ENCODE measurements around the gene SLC5A2. TPM values are rescaled to one million over a fixed set of nuclear protein-coding genes. Genes with fewer than 3 reads are reported as not detected.

SLC5A2 gene
- polyA plus RNA-seq, 3 donors: 0.04 TPM; not detected in 2

DNA sequence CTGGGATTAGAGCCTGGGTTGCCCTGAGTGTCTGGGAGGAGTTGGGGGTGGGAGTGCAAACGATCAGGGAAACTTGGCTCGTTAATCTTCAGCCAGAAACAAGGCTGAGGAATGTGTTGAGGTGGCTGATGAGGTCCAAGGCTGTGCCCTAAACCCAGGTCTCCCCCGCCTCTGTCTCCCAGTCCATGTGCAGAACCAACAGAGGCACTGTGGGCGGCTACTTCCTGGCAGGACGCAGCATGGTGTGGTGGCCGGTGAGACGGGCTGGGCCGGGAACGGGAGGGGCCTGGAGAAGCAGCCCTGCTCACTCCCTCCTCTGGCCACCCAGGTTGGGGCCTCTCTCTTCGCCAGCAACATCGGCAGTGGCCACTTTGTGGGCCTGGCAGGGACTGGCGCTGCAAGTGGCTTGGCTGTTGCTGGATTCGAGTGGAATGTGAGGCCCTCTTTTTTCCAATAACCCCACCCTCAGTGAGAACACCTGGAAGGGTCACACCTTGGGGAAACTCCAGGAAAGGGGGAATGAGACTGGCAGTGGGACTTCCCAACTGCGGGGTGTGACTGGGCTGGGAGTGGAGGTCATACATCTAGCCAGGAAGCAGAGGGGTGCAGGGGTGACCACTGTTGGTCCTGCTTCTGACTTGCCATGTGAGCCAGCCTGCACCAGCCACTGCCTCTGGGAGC, 1.7 kb downstream of the SLC5A2 start:
- Histone ChIP-seq H3K4me2 (replicated peaks; ENCODE audit: extremely low read depth, low read length, poor library complexity, severe bottlenecking) (no peak overlapping the region), H3K27me3 (ENCODE audit: control insufficient read depth in 2 of 2, insufficient read depth in 2 of 2, low read length in 2 of 2) (peaks cover 0 to 27% of the 10 kb centered on the region in 2 donors), H4K20me1 (ENCODE audit: insufficient read depth, low read length) (no peaks in the 10 kb centered on the region), H2AFZ (ENCODE audit: insufficient read depth, low read depth, low read length, poor library complexity, severe bottlenecking) (no peak overlapping the region), H3K4me3 (replicated peaks in 1 of 3; ENCODE audit: low read depth in 2 of 3, low read length in 3 of 3) (no peak overlapping the region), H3K79me2 (ENCODE audit: insufficient read depth, low read length) (no peaks in the 10 kb centered on the region), H3K9ac (ENCODE audit: insufficient read depth, low read length, poor library complexity, severe bottlenecking) (no peak overlapping the region), H3K4me1 (ENCODE audit: control insufficient read depth in 1 of 2, insufficient read depth in 2 of 2, low read length in 2 of 2) (peaks cover 15 to 25% of the 10 kb centered on the region in 2 donors), H3K27ac (ENCODE audit: low read depth in 1 of 2, low read length in 2 of 2) (no peak overlapping the region), H3K9me3 (replicated peaks in 1 of 2; ENCODE audit: control insufficient read depth in 1 of 2, insufficient read depth in 1 of 2, low read length in 2 of 2) (no peaks in the 10 kb centered on the region), H3K36me3 (replicated peaks in 1 of 2; ENCODE audit: control insufficient read depth in 1 of 2, insufficient read depth in 2 of 2, low read length in 2 of 2) (no peaks in the 10 kb centered on the region)
- intact Hi-C loops (cut with micrococcal nuclease): no loop called here
- peaks cover 0 to 2% of the 10 kb centered on the region in 2 donors for H3K36me3 Mint-ChIP-seq
- peaks cover 5 to 43% (median 33%) of the 10 kb centered on the region in 3 donors for H3K27me3 Mint-ChIP-seq (ENCODE audit: low read depth in 3 of 3)
- peaks cover 0 to 2% (median 0%) of the 10 kb centered on the region in 7 donors for H3K9me3 Mint-ChIP-seq
- H3K4me1 Mint-ChIP-seq: peaks cover 22% of the 10 kb centered on the region
- no peak overlapping the region for H3K4me3 Mint-ChIP-seq
- WGBS (ENCODE audit: insufficient coverage): 62% methylated on average over 10 of the region's 14 CpGs
- H3K27ac Mint-ChIP-seq: peak overlapping the region in 1 of 7 donors; percentile 31
- TF ChIP-seq, protein P1, sequence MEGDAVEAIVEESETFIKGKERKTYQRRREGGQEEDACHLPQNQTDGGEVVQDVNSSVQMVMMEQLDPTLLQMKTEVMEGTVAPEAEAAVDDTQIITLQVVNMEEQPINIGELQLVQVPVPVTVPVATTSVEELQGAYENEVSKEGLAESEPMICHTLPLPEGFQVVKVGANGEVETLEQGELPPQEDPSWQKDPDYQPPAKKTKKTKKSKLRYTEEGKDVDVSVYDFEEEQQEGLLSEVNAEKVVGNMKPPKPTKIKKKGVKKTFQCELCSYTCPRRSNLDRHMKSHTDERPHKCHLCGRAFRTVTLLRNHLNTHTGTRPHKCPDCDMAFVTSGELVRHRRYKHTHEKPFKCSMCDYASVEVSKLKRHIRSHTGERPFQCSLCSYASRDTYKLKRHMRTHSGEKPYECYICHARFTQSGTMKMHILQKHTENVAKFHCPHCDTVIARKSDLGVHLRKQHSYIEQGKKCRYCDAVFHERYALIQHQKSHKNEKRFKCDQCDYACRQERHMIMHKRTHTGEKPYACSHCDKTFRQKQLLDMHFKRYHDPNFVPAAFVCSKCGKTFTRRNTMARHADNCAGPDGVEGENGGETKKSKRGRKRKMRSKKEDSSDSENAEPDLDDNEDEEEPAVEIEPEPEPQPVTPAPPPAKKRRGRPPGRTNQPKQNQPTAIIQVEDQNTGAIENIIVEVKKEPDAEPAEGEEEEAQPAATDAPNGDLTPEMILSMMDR (IDR thresholded peaks at IDR 0.05): no peak
- DNase-seq: no peak

DNA sequence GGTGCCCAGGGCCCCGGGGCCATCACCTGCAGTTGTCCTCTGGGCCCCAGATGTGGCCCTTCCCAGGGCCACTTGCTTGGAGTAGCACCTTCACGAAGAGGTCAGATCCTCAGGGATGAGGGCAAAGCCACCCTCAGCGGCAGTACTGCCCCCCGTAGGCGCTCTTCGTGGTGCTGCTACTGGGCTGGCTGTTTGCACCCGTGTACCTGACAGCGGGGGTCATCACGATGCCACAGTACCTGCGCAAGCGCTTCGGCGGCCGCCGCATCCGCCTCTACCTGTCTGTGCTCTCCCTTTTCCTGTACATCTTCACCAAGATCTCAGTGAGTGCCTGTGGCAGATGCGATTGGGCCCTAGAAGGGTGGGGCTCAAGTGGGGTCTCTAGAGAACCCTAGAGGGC, 2.6 kb downstream of the SLC5A2 start:
- peaks cover 0 to 4% of the 10 kb centered on the region in 2 donors for H3K36me3 ChIP-seq (replicated peaks in 1 of 2; ENCODE audit: control insufficient read depth in 1 of 2, insufficient read depth in 2 of 2, low read length in 2 of 2)
- H3K79me2 ChIP-seq (ENCODE audit: insufficient read depth, low read length): no peaks in the 10 kb centered on the region
- H3K9me3 Mint-ChIP-seq: peaks cover 0 to 2% (median 0%) of the 10 kb centered on the region in 7 donors
- H2AFZ ChIP-seq (ENCODE audit: insufficient read depth, low read depth, low read length, poor library complexity, severe bottlenecking): no peak overlapping the region
- H3K4me1 ChIP-seq (ENCODE audit: control insufficient read depth in 1 of 2, insufficient read depth in 2 of 2, low read length in 2 of 2): peaks cover 15 to 25% of the 10 kb centered on the region in 2 donors
- no peaks in the 10 kb centered on the region for H3K9me3 ChIP-seq (replicated peaks in 1 of 2; ENCODE audit: control insufficient read depth in 1 of 2, insufficient read depth in 1 of 2, low read length in 2 of 2)
- DNase-seq: no peak
- no peak overlapping the region for H3K27ac Mint-ChIP-seq
- no peak overlapping the region for H3K4me2 ChIP-seq (replicated peaks; ENCODE audit: extremely low read depth, low read length, poor library complexity, severe bottlenecking)
- H3K4me3 Mint-ChIP-seq: no peak overlapping the region
- no peak overlapping the region for H3K27ac ChIP-seq (ENCODE audit: low read depth in 1 of 2, low read length in 2 of 2)
- no peak overlapping the region for H3K4me3 ChIP-seq (replicated peaks in 1 of 3; ENCODE audit: low read depth in 2 of 3, low read length in 3 of 3)
- peaks cover 20% of the 10 kb centered on the region for H3K4me1 Mint-ChIP-seq
- no peaks in the 10 kb centered on the region for H4K20me1 ChIP-seq (ENCODE audit: insufficient read depth, low read length)
- no peak overlapping the region for H3K9ac ChIP-seq (ENCODE audit: insufficient read depth, low read length, poor library complexity, severe bottlenecking)
- H3K27me3 ChIP-seq (ENCODE audit: control insufficient read depth in 2 of 2, insufficient read depth in 2 of 2, low read length in 2 of 2): peaks cover 0 to 27% of the 10 kb centered on the region in 2 donors
- 97% methylated on average over 14 of the region's 17 CpGs for WGBS (ENCODE audit: insufficient coverage)
- H3K27me3 Mint-ChIP-seq (ENCODE audit: low read depth in 3 of 3): peaks cover 5 to 42% (median 34%) of the 10 kb centered on the region in 3 donors
- intact Hi-C loops (cut with micrococcal nuclease): no loop called here
- TF ChIP-seq, protein P1 (IDR thresholded peaks at IDR 0.05): no peak
- peaks cover 6% of the 10 kb centered on the region in 2 donors for H3K36me3 Mint-ChIP-seq

Measured in CD14-positive monocyte (primary cell).